ENCODE measurements around the gene PDIK1L.

PDIK1L gene

DNA sequence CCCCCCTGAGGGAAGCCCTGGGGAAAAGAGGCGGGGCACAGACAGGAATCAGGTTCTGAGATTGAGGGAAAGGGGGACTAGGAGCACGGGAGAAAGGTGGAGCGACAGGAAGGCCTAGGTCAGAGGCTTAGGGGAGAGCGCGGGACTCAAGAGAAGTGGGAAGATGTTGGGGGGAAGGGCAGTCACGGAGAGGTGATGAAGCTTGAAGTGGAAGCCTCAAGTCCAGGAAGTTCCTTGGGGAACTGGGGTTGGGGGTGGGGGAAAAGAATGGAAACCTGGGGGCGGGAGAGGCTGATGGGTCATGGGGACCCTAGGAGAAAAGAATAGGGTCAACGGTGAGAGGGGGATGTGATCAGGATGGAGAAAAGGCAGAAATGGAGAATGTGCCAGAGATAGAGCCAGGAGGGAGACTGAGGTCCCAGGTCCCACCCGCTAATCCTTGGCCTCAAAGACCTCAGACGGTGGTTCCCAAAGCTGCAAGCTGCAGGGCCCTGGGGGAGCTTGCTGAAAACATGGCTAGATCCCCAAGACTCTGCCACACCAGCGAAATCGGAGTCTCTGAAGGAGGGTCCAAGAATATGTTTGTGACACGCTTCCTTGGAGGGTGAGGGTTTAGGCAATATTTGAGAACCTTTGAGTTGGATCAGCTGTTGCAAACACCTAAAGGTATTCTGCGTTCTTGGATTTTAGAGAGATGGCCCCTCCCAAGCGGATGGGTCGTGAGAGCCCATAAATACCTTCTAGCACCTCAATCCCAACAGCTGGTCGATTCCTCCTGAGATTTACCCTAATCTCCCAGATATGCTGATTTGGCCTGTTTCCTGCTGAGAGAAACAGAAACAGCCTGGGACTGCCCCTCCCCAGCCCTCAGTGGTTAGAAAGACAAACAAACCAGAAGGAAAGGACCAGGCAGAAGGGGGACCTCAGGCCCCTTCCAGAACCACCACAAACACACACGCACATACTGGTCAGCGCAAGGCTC lies 53.5 kb downstream of the PDIK1L start:
- Histone ChIP-seq H3K4me2 (ENCODE audit: low read length) (peak overlapping the region; percentile 66), H2BK5ac (ENCODE audit: low read length) (peak overlapping the region; percentile 7), H2AK5ac (ENCODE audit: low read length) (no peak overlapping the region), H3K79me2 (ENCODE audit: control insufficient read depth, insufficient read depth, low read length) (no peaks in the 10 kb centered on the region), H3K4ac (ENCODE audit: low read depth, low read length) (peak overlapping the region; percentile 1), H4K5ac (ENCODE audit: low read length) (no peak overlapping the region), H3K23ac (ENCODE audit: low read length) (no peak overlapping the region), H2BK15ac (replicated peaks; ENCODE audit: low read depth) (no peak overlapping the region), H3K9ac (ENCODE audit: low read length) (peak overlapping the region; percentile 49), H2BK120ac (ENCODE audit: low read depth, low read length) (no peak overlapping the region), H3K4me1 (ENCODE audit: control insufficient read depth, low read depth, low read length) (peaks cover 23% of the 10 kb centered on the region), H3K4me3 (ENCODE audit: low read length) (no peak overlapping the region), H3K56ac (ENCODE audit: low read length) (peak overlapping the region; percentile 54), H3K79me1 (ENCODE audit: low read length) (peaks cover 2% of the 10 kb centered on the region), H3K36me3 (ENCODE audit: control insufficient read depth, insufficient read depth, low read length) (no peaks in the 10 kb centered on the region), H3K27ac (ENCODE audit: low read depth, low read length) (no peak overlapping the region), H3K27me3 (ENCODE audit: insufficient read depth, low read length, poor library complexity) (peaks cover 6% of the 10 kb centered on the region), H3K18ac (ENCODE audit: low read length) (peak overlapping the region; percentile 3), H4K8ac (ENCODE audit: low read depth, low read length) (no peak overlapping the region)
- no CpG with 5 or more reads among the region's 19 CpGs for WGBS (ENCODE audit: extremely low coverage, insufficient coverage, low lambda C conversion rate)
- peak; percentile 88 for DNase-seq

DNA sequence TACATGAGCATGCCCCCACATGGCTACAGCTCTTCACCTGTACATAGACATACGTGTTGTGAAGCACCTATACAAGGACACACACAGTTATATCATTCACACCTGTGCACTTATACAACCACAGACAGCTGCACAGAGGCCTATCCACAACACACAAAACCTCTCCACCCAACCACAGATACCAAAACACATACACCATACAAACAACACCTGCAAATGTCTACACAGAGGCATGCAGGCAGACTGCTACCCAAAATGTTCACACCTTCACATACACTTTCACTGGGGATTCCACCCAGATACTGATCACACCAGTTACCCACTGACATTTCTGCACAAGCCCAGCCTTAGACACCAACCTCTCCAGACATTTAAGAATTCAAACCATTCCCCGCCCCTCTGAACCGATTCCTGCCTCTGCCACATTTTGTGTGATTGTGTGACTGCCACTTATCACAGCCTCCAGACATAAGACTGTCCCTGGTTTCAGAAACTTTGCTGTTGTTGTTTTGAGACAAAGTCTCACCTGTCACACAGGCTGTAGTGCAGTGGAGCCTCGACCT lies 55.2 kb downstream of the PDIK1L start:
- H3K4me2 ChIP-seq (ENCODE audit: low read length), result no peak overlapping the region
- peaks cover 8% of the 10 kb centered on the region for H3K79me2 ChIP-seq (ENCODE audit: control insufficient read depth, insufficient read depth, low read length)
- no peaks in the 10 kb centered on the region for H3K36me3 ChIP-seq (ENCODE audit: control insufficient read depth, insufficient read depth, low read length)
- H3K23ac ChIP-seq (ENCODE audit: low read length), result no peak overlapping the region
- no peak overlapping the region for H3K4me3 ChIP-seq (ENCODE audit: low read length)
- no peak overlapping the region for H4K8ac ChIP-seq (ENCODE audit: low read depth, low read length)
- H3K56ac ChIP-seq (ENCODE audit: low read length), result no peak overlapping the region
- no peak overlapping the region for H3K18ac ChIP-seq (ENCODE audit: low read length)
- no peak overlapping the region for H3K27ac ChIP-seq (ENCODE audit: low read depth, low read length)
- H4K5ac ChIP-seq (ENCODE audit: low read length), result no peak overlapping the region
- H3K9ac ChIP-seq (ENCODE audit: low read length), result no peak overlapping the region
- H2BK120ac ChIP-seq (ENCODE audit: low read depth, low read length), result no peak overlapping the region
- no peak overlapping the region for H3K4ac ChIP-seq (ENCODE audit: low read depth, low read length)
- no peak for DNase-seq
- peaks cover 18% of the 10 kb centered on the region for H3K4me1 ChIP-seq (ENCODE audit: control insufficient read depth, low read depth, low read length)
- WGBS (ENCODE audit: extremely low coverage, insufficient coverage, low lambda C conversion rate), result no CpG with 5 or more reads among the region's 4 CpGs
- H2AK5ac ChIP-seq (ENCODE audit: low read length), result peak overlapping the region; percentile 62
- H3K27me3 ChIP-seq (ENCODE audit: insufficient read depth, low read length, poor library complexity), result peaks cover 6% of the 10 kb centered on the region
- H3K79me1 ChIP-seq (ENCODE audit: low read length), result peaks cover 14% of the 10 kb centered on the region
- no peak overlapping the region for H2BK15ac ChIP-seq (replicated peaks; ENCODE audit: low read depth)
- no peak overlapping the region for H2BK5ac ChIP-seq (ENCODE audit: low read length)

DNA sequence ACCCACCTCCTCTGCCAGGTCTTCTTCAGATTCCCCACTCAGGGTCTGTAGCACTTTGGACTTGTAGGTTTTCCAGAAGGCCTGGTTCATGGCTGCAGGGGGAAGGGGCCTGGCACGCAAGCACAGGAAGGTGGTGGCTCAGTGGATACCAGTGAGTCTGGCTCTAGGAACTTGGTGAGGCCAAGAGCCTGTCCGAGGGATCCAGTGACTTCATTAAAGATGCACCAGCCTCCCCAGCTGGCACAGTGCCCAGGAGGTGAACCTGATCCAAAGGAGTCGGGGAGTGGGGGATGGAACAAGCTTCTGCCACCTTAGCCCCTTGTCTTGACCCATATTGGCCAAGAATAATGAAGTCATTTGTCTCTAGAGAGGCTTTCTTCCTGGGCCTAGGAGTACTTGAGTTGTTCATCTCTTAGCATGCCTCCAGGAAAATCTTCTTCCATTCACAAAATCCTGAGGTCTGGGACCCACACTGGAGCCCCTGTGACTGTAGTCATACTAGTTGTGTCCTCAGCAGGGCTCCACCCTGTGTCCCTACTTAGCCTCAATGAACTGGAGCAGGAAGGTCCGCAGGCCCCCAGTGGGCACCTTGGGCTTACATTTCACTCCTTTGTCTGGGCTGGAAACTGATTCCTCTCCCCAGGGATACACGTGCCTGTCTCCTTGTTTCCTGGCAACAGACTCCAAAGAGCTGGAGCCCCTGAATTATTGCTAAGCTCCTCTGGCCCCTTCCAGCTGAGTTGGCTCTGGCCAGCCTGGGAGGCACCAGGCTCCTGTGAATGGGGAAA lies 57.0 kb downstream of the PDIK1L start, which contains the start of gene C1orf232:
Gene C1orf232 (minus strand): TSS at position 554 of the 788 bp plus-strand sequence. CDS start 464 bp downstream, at position 90.
- Histone ChIP-seq H3K36me3 (ENCODE audit: control insufficient read depth, insufficient read depth, low read length) (no peaks in the 10 kb centered on the region), H4K5ac (ENCODE audit: low read length) (no peak within 1 kb of the TSS), H2AK5ac (ENCODE audit: low read length) (peak within 1 kb of the TSS; percentile 18), H3K79me2 (ENCODE audit: control insufficient read depth, insufficient read depth, low read length) (peaks cover 8% of the 10 kb centered on the region), H3K4me2 (ENCODE audit: low read length) (peak within 1 kb of the TSS; percentile 78), H3K79me1 (ENCODE audit: low read length) (peaks cover 14% of the 10 kb centered on the region), H3K9ac (ENCODE audit: low read length) (peak within 1 kb of the TSS; percentile 77), H4K8ac (ENCODE audit: low read depth, low read length) (no peak within 1 kb of the TSS), H3K18ac (ENCODE audit: low read length) (no peak within 1 kb of the TSS), H3K23ac (ENCODE audit: low read length) (no peak within 1 kb of the TSS), H2BK5ac (ENCODE audit: low read length) (no peak within 1 kb of the TSS), H3K27me3 (ENCODE audit: insufficient read depth, low read length, poor library complexity) (no peaks in the 10 kb centered on the region), H3K56ac (ENCODE audit: low read length) (peak within 1 kb of the TSS; percentile 96), H3K27ac (ENCODE audit: low read depth, low read length) (no peak within 1 kb of the TSS), H2BK15ac (replicated peaks; ENCODE audit: low read depth) (no peak within 1 kb of the TSS), H2BK120ac (ENCODE audit: low read depth, low read length) (no peak within 1 kb of the TSS), H3K4ac (ENCODE audit: low read depth, low read length) (peak within 1 kb of the TSS; percentile 39), H3K4me3 (ENCODE audit: low read length) (peak within 1 kb of the TSS; percentile 88), H3K4me1 (ENCODE audit: control insufficient read depth, low read depth, low read length) (peaks cover 18% of the 10 kb centered on the region)
- no CpG with 5 or more reads among the region's 5 CpGs for WGBS (ENCODE audit: extremely low coverage, insufficient coverage, low lambda C conversion rate)
- DNase-seq, result no peak

DNA sequence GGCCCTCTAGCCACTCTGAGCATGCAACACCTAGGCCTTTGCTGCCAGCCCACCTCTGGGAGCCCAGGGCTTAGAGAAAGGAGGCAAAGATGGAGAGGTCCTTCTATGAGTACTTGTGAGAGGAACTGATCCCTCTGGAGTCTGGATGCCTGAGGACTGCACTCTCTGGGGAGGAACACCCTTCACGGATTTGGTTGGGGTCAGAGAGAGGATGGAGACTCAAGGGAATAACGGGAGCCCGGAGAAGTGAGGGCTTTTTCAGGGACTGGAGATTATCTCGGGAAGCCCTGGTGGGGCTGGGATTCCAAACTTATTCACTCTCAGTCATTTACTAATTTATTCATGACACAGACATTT lies 57.6 kb downstream of the PDIK1L start:
- Histone ChIP-seq H3K18ac (ENCODE audit: low read length) (no peak overlapping the region), H3K56ac (ENCODE audit: low read length) (peak overlapping the region; percentile 76), H2AK5ac (ENCODE audit: low read length) (no peak overlapping the region), H2BK15ac (replicated peaks; ENCODE audit: low read depth) (no peak overlapping the region), H3K23ac (ENCODE audit: low read length) (no peak overlapping the region), H3K4me1 (ENCODE audit: control insufficient read depth, low read depth, low read length) (peaks cover 18% of the 10 kb centered on the region), H3K9ac (ENCODE audit: low read length) (no peak overlapping the region), H4K5ac (ENCODE audit: low read length) (no peak overlapping the region), H3K4me3 (ENCODE audit: low read length) (no peak overlapping the region), H3K27ac (ENCODE audit: low read depth, low read length) (no peak overlapping the region), H3K79me1 (ENCODE audit: low read length) (peaks cover 14% of the 10 kb centered on the region), H3K79me2 (ENCODE audit: control insufficient read depth, insufficient read depth, low read length) (peaks cover 8% of the 10 kb centered on the region), H4K8ac (ENCODE audit: low read depth, low read length) (no peak overlapping the region), H3K4ac (ENCODE audit: low read depth, low read length) (no peak overlapping the region), H2BK5ac (ENCODE audit: low read length) (no peak overlapping the region), H3K4me2 (ENCODE audit: low read length) (peak overlapping the region; percentile 24), H3K27me3 (ENCODE audit: insufficient read depth, low read length, poor library complexity) (no peaks in the 10 kb centered on the region), H3K36me3 (ENCODE audit: control insufficient read depth, insufficient read depth, low read length) (no peaks in the 10 kb centered on the region), H2BK120ac (ENCODE audit: low read depth, low read length) (no peak overlapping the region)
- DNase-seq, result no peak
- no CpG with 5 or more reads among the region's 4 CpGs for WGBS (ENCODE audit: extremely low coverage, insufficient coverage, low lambda C conversion rate)

DNA sequence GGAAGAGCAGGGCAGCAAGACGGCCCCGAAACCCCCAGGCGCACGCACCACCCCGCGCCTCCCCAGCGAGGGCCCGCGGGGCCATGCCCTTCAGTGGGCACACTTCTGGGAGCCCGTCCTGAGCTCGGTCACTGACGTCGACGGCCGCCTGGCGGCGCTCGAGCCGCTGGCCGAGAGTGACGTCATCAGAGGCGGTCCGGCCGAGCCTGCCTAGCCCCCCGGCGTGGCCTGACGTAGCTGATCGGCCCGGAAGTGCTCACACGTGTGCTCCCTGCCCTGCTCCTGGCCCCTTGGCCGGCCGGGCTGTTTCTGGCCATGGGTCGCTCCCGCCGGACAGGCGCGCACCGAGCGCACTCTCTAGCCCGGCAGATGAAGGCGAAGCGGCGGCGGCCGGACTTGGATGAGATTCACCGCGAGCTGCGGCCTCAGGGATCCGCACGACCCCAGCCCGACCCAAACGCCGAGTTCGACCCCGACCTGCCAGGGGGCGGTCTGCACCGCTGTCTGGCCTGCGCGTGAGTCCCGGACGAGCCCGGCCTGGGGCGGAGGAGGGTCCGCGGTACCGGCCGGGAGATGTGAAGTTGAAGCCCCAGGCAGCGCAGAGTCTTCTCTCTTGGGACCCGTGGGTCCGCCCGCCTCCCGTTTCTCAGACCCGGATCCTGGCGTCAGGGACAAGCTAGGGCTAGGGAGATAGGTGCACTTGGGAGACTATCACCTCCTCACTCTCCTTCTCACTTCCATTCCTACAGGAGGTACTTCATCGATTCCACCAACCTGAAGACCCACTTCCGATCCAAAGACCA lies 58.2 kb downstream of the PDIK1L start, which contains the start of gene ZNF593:
Gene ZNF593 (plus strand): TSS at position 240 of the 803 bp plus-strand sequence. CDS start 76 bp downstream, at position 316.
- peak within 1 kb of the TSS; percentile 39 for H3K4ac ChIP-seq (ENCODE audit: low read depth, low read length)
- peak within 1 kb of the TSS; percentile 83 for H3K23ac ChIP-seq (ENCODE audit: low read length)
- H2BK120ac ChIP-seq (ENCODE audit: low read depth, low read length), result no peak within 1 kb of the TSS
- H3K4me2 ChIP-seq (ENCODE audit: low read length), result peak within 1 kb of the TSS; percentile 78
- no peak within 1 kb of the TSS for H3K27ac ChIP-seq (ENCODE audit: low read depth, low read length)
- H2BK5ac ChIP-seq (ENCODE audit: low read length), result no peak within 1 kb of the TSS
- H2BK15ac ChIP-seq (replicated peaks; ENCODE audit: low read depth), result no peak within 1 kb of the TSS
- H3K9ac ChIP-seq (ENCODE audit: low read length), result peak within 1 kb of the TSS; percentile 77
- H3K27me3 ChIP-seq (ENCODE audit: insufficient read depth, low read length, poor library complexity), result no peaks in the 10 kb centered on the region
- H3K4me1 ChIP-seq (ENCODE audit: control insufficient read depth, low read depth, low read length), result peaks cover 14% of the 10 kb centered on the region
- H4K8ac ChIP-seq (ENCODE audit: low read depth, low read length), result no peak within 1 kb of the TSS
- no CpG with 5 or more reads among the region's 76 CpGs for WGBS (ENCODE audit: extremely low coverage, insufficient coverage, low lambda C conversion rate)
- peak within 1 kb of the TSS; percentile 50 for H2AK5ac ChIP-seq (ENCODE audit: low read length)
- peaks cover 14% of the 10 kb centered on the region for H3K79me1 ChIP-seq (ENCODE audit: low read length)
- peak within 1 kb of the TSS; percentile 31 for H3K18ac ChIP-seq (ENCODE audit: low read length)
- peak; percentile 93 for DNase-seq
- H3K4me3 ChIP-seq (ENCODE audit: low read length), result peak within 1 kb of the TSS; percentile 88
- no peaks in the 10 kb centered on the region for H3K36me3 ChIP-seq (ENCODE audit: control insufficient read depth, insufficient read depth, low read length)
- peaks cover 8% of the 10 kb centered on the region for H3K79me2 ChIP-seq (ENCODE audit: control insufficient read depth, insufficient read depth, low read length)
- H3K56ac ChIP-seq (ENCODE audit: low read length), result peak within 1 kb of the TSS; percentile 96
- H4K5ac ChIP-seq (ENCODE audit: low read length), result no peak within 1 kb of the TSS

Data from mesendoderm (in vitro differentiated cells).